H1 (cell line): Measurements from ENCODE around the gene IL2. TPM values are rescaled to one million over a fixed set of nuclear protein-coding genes. Genes with fewer than 3 reads are reported as not detected.

Source experiments
- CTCF ChIA-PET: fragments of 300-600 bp; sonication (Branson Sonifier 250); formaldehyde crosslinking; loops from one replicate; lab custom pipeline; 2021; ENCODE audit not compliant: partially characterized antibody; lab: Charles Lee
- POLR2A ChIA-PET: fragments of 300-600 bp; sonication (Branson Sonifier 250); formaldehyde crosslinking; loops from one replicate; lab custom pipeline; 2021; ENCODE audit warnings: inconsistent platforms; ENCODE audit not compliant: partially characterized antibody; lab: Charles Lee
- DNase-seq, 2 experiments: peaks; one replicate each; pipeline versions ENCODE4 v3.0.0 to v3.0.0-alpha.2; 2010 to 2022; ENCODE audit warnings: low spot score in 2 of 2, low read depth in 1 of 2, mixed read lengths in 1 of 2
- FAIRE-seq: peaks from 2 replicates; lab custom pipeline; 2011; peaks lifted over from hg19 to GRCh38; lab: Jason Lieb, UNC
- H2AFZ ChIP-seq: 2 replicates; pipeline ENCODE4 v1.8.1; 2012; ENCODE audit warnings: low read length, inconsistent platforms
- H2AK5ac ChIP-seq: 2 replicates; pipeline ENCODE4 v1.6.1; 2013; ENCODE audit warnings: low read depth, low read length
- H2BK120ac ChIP-seq: replicated peaks from 2 replicates; pipeline ENCODE3; 2013; ENCODE audit warnings: low read depth, low read length, inconsistent platforms
- H2BK12ac ChIP-seq: 2 replicates; pipeline ENCODE4 v1.6.1; 2013; ENCODE audit warnings: low read depth, low read length
- H2BK15ac ChIP-seq: 2 replicates; pipeline ENCODE4 v1.6.1; 2013; ENCODE audit warnings: low read length
- H2BK20ac ChIP-seq: 2 replicates; pipeline ENCODE4 v1.6.1; 2013; ENCODE audit warnings: low read length
- H2BK5ac ChIP-seq: 2 replicates; pipeline ENCODE4 v1.6.1; 2013; ENCODE audit warnings: low read depth, low read length
- H3K14ac ChIP-seq: 2 replicates; pipeline ENCODE4 v1.6.1; 2013; ENCODE audit warnings: inconsistent platforms; ENCODE audit not compliant: insufficient read length
- H3K18ac ChIP-seq: 2 replicates; pipeline ENCODE4 v1.6.1; 2013; ENCODE audit warnings: low read length; ENCODE audit errors: extremely low read depth
- H3K23ac ChIP-seq: 2 replicates; pipeline ENCODE4 v1.6.1; 2013; ENCODE audit warnings: inconsistent platforms; ENCODE audit not compliant: insufficient read length
- H3K23me2 ChIP-seq: 2 replicates; pipeline ENCODE4 v1.6.1; 2013; ENCODE audit warnings: low read depth, low read length
- H3K27ac ChIP-seq: 2 replicates; pipeline ENCODE4 v1.6.1; 2011; ENCODE audit warnings: low read depth, low read length, inconsistent platforms
- H3K27me3 ChIP-seq, 4 experiments: replicated peaks in 1 of 4; 1 replicate in 1 of 4; 2 replicates in 3 of 4; pipeline versions ENCODE4 v1.6.1 to v1.8.1; 2011 to 2013; ENCODE audit warnings: low read length in 3 of 4, mild to moderate bottlenecking in 3 of 4, inconsistent platforms in 2 of 4, mixed read lengths in 2 of 4, moderate library complexity in 1 of 4; ENCODE audit not compliant: control insufficient read depth in 3 of 4, insufficient read depth in 3 of 4; ENCODE audit errors: extremely low read depth in 1 of 4
- H3K36me3 ChIP-seq, 4 experiments: 2 replicates each; pipeline versions ENCODE4 v1.6.1 to v1.8.1; 2011 to 2013; ENCODE audit warnings: mild to moderate bottlenecking in 4 of 4, low read length in 3 of 4, moderate library complexity in 2 of 4, control low read depth in 1 of 4, inconsistent platforms in 1 of 4; ENCODE audit not compliant: insufficient read depth in 4 of 4, control insufficient read depth in 2 of 4
- H3K4ac ChIP-seq: replicated peaks from 2 replicates; pipeline ENCODE3; 2013; ENCODE audit warnings: low read length, low read depth, mixed read lengths, inconsistent platforms; ENCODE audit not compliant: insufficient read length
- H3K4me1 ChIP-seq, 4 experiments: replicated peaks in 1 of 4; 1 replicate in 1 of 4; 2 replicates in 3 of 4; pipeline versions ENCODE4 v1.6.1 to v1.8.1; 2011 to 2013; ENCODE audit warnings: low read length in 3 of 4, inconsistent platforms in 2 of 4, mixed read lengths in 1 of 4; ENCODE audit not compliant: insufficient read depth in 4 of 4, control insufficient read depth in 3 of 4
- H3K4me2 ChIP-seq, 2 experiments: 2 replicates each; pipeline versions ENCODE4 v1.6.1 to v1.8.1; 2011 to 2013; ENCODE audit warnings: low read depth in 2 of 2, low read length in 2 of 2, control low read depth in 1 of 2, inconsistent platforms in 1 of 2, mild to moderate bottlenecking in 1 of 2; ENCODE audit not compliant: insufficient read depth in 1 of 2
- H3K4me3 ChIP-seq, 4 experiments: fragments of 200-600, 300-600 bp in 1 of 4; sonication (generic), shearing (Covaris generic), sonication (Bioruptor Twin) in 1 of 4; 2 replicates each; pipeline versions ENCODE4 v1.5.1 to v1.8.1; 2011 to 2016; ENCODE audit warnings: low read length in 4 of 4, low read depth in 3 of 4, control low read depth in 2 of 4, inconsistent platforms in 2 of 4, mild to moderate bottlenecking in 2 of 4, mixed read lengths in 1 of 4, moderate library complexity in 1 of 4; ENCODE audit not compliant: insufficient read depth in 2 of 4; ENCODE audit errors: extremely low read depth in 1 of 4
- H3K56ac ChIP-seq: replicated peaks from 2 replicates; pipeline ENCODE3; 2013; ENCODE audit warnings: low read depth, mild to moderate bottlenecking, mixed read lengths, low read length, inconsistent platforms; ENCODE audit not compliant: insufficient read length
- H3K79me1 ChIP-seq: 2 replicates; pipeline ENCODE4 v1.6.1; 2013; ENCODE audit warnings: low read depth, low read length, control low read depth
- H3K79me2 ChIP-seq, 2 experiments: 2 replicates each; pipeline versions ENCODE4 v1.6.1 to v1.8.1; 2012 to 2013; ENCODE audit warnings: low read length in 2 of 2, mild to moderate bottlenecking in 2 of 2, inconsistent platforms in 1 of 2; ENCODE audit not compliant: insufficient read depth in 2 of 2, control insufficient read depth in 1 of 2
- H3K9ac ChIP-seq, 4 experiments: replicated peaks in 1 of 4; 1 replicate in 1 of 4; 2 replicates in 3 of 4; pipeline versions ENCODE4 v1.6.1 to v1.8.1; 2011 to 2013; ENCODE audit warnings: low read depth in 3 of 4, low read length in 3 of 4, control low read depth in 2 of 4, mild to moderate bottlenecking in 2 of 4, moderate library complexity in 2 of 4, inconsistent platforms in 1 of 4; ENCODE audit errors: extremely low read depth in 1 of 4
- H3K9me3 ChIP-seq, 2 experiments: 2 replicates each; pipeline versions ENCODE4 v1.6.1 to v1.8.1; 2012 to 2013; ENCODE audit warnings: mild to moderate bottlenecking in 2 of 2, moderate library complexity in 2 of 2, control low read depth in 1 of 2, inconsistent platforms in 1 of 2, low read depth in 1 of 2, low read length in 1 of 2, mixed read lengths in 1 of 2; ENCODE audit not compliant: insufficient read depth in 2 of 2
- H4K20me1 ChIP-seq, 2 experiments: replicated peaks in 1 of 2; 2 replicates each; pipeline versions ENCODE3 to v1.8.1; 2011 to 2013; ENCODE audit warnings: inconsistent platforms in 2 of 2, low read length in 2 of 2, mild to moderate bottlenecking in 1 of 2; ENCODE audit not compliant: insufficient read depth in 2 of 2, control insufficient read depth in 1 of 2
- H4K5ac ChIP-seq: 2 replicates; pipeline ENCODE4 v1.6.1; 2013; ENCODE audit warnings: low read length, low read depth, mixed read lengths, inconsistent platforms; ENCODE audit not compliant: insufficient read length
- H4K8ac ChIP-seq: 2 replicates; pipeline ENCODE4 v1.8.0; 2013; ENCODE audit warnings: mild to moderate bottlenecking, moderate library complexity, low read length, inconsistent platforms; ENCODE audit not compliant: insufficient read depth; ENCODE audit errors: extremely low read depth
- H4K91ac ChIP-seq: replicated peaks from 2 replicates; pipeline ENCODE3; 2013; ENCODE audit warnings: low read length, mixed read lengths, inconsistent platforms; ENCODE audit not compliant: insufficient read length
- EGR1 ChIP-seq: IDR thresholded peaks from 2 replicates; pipeline ENCODE4 v1.6.1; 2011; ENCODE audit warnings: low read depth, low read length, borderline replicate concordance
- FOSL1 ChIP-seq: IDR thresholded peaks from 2 replicates; pipeline ENCODE4 v1.6.1; 2011; ENCODE audit warnings: mild to moderate bottlenecking, low read depth, low read length, moderate library complexity; ENCODE audit not compliant: insufficient read depth
- HDAC2 ChIP-seq, 2 experiments: fragments of 300-600 bp in 1 of 2; sonication (generic) in 1 of 2; IDR thresholded peaks; 2 replicates each; pipeline ENCODE4 v1.6.1; 2011 to 2012; ENCODE audit warnings: low read depth in 2 of 2, low read length in 2 of 2, mild to moderate bottlenecking in 2 of 2, moderate library complexity in 2 of 2, borderline replicate concordance in 1 of 2, inconsistent platforms in 1 of 2
- JUND ChIP-seq: IDR thresholded peaks from 2 replicates; pipeline ENCODE4 v1.6.1; 2011; ENCODE audit warnings: mild to moderate bottlenecking, improper control_type of control experiment, low read length
- KDM1A ChIP-seq: fragments of 200-600, 300-600 bp; sonication (generic); IDR thresholded peaks from 2 replicates; pipeline ENCODE4 v1.7.1; 2016; ENCODE audit warnings: mild to moderate bottlenecking, low read length, borderline replicate concordance
- RAD21 ChIP-seq, 2 experiments: IDR thresholded peaks in 1 of 2; conservative IDR thresholded peaks in 1 of 2; 2 replicates each; pipeline ENCODE4 v1.6.1; 2011; ENCODE audit warnings: low read depth in 2 of 2, low read length in 2 of 2, improper control_type of control experiment in 1 of 2, inconsistent platforms in 1 of 2, mild to moderate bottlenecking in 1 of 2, moderate library complexity in 1 of 2
- TAF1 ChIP-seq: IDR thresholded peaks from 2 replicates; pipeline ENCODE4 v1.6.1; 2011; ENCODE audit warnings: mild to moderate bottlenecking, low read depth, low read length
- WGBS, 2 experiments: shearing (Covaris generic) in 1 of 2; methylation state at CpG; one replicate each; pipeline versions ENCODE4 v1.1.6 to v1.1.7; 2013 to 2015; ENCODE audit warnings: low lambda C conversion rate in 2 of 2, mixed read lengths in 2 of 2, inconsistent platforms in 1 of 2, low coverage in 1 of 2, missing lambda C conversion rate in 1 of 2; ENCODE audit not compliant: insufficient replicate concordance in 2 of 2, insufficient coverage in 1 of 2, insufficient read length in 1 of 2; ENCODE audit errors: extremely low coverage in 1 of 2, missing lambda C conversion rate in 1 of 2; 5-methylcytosine and 5-hydroxymethylcytosine counted together
- polyA plus RNA-seq, 7 experiments: library from polyadenylated mRNA; depleted of rRNA in 3 of 7; stranded (reverse) in 5 of 7; unstranded in 2 of 7; fragments of >200 nt in 5 of 7; fragments of 200-250 nt in 2 of 7; gene quantifications; 1 replicate in 5 of 7; 2 replicates in 1 of 7; 4 replicates in 1 of 7; pipeline versions ENCODE4 v1.2.1 to v1.2.3, GENCODE V29; 2011 to 2013; ENCODE audit warnings: missing spikeins in 2 of 7, mixed read lengths in 2 of 7
- total RNA-seq: library from RNA; stranded (reverse); fragmentation: NEBNext Ultra II Directional; extraction: Animal tissue kit (Norgen Biotek cat#: 25700); gene quantifications from 2 replicates; pipeline ENCODE4 v1.2.1, GENCODE V29; 2021

Gene IL2
- total and polyA plus RNA-seq, 2 of the 8 experiments (the other 6 are each of a cell fraction or from before 2014, with no cell fraction given), result not detected

GRCh38 chr4:122458625-122459024 lies 2.1 kb upstream of the IL2 start:
- no peaks in the 10 kb centered on the region for H3K4me1 ChIP-seq
- H3K14ac ChIP-seq, result no peak overlapping the region
- no peak overlapping the region for H4K5ac ChIP-seq
- ChIA-PET CTCF (interaction anchor here (0.6 to 1.5 kb wide), 2 partner anchors 10 to 117 kb away, joined by 4 to 5 read pairs; no protein-coding TSS in a partner anchor), POLR2A (no interaction called here)
- H4K8ac ChIP-seq, result no peak overlapping the region
- H2BK15ac ChIP-seq, result no peak overlapping the region
- no peak for DNase-seq
- H3K27me3 ChIP-seq, result no peaks in the 10 kb centered on the region
- H2AFZ ChIP-seq, result peak overlapping the region; percentile 74
- no peak overlapping the region for H3K4ac ChIP-seq
- H3K36me3 ChIP-seq, result no peaks in the 10 kb centered on the region
- TF ChIP-seq FOSL1 (no peak), JUND (no peak), EGR1 (no peak), RAD21 (IDR thresholded peaks at IDR 0.05 in 1 of 2, conservative IDR thresholded peaks at IDR 0.05 in 1 of 2; ENCODE audit: low read depth in 2 of 2, low read length in 2 of 2) (no peak), TAF1 (no peak), KDM1A (no peak), HDAC2 (IDR thresholded peaks at IDR 0.05; ENCODE audit: borderline replicate concordance in 1 of 2, low read depth in 2 of 2, low read length in 2 of 2) (no peak)
- H3K23ac ChIP-seq, result no peak overlapping the region
- WGBS, 2 experiments, result 69% methylated on average over 5 of the region's 5 CpGs; no CpG with 5 or more reads in 1 of the 2 experiments
- no peak overlapping the region for H3K9ac ChIP-seq
- no peak overlapping the region for H3K18ac ChIP-seq
- no peak overlapping the region for H2BK5ac ChIP-seq
- H3K4me2 ChIP-seq, result peak overlapping the region; percentile 6 to 17; a peak in 1 of 4 replicates
- no peak overlapping the region for H3K56ac ChIP-seq
- H3K4me3 ChIP-seq, result no peak overlapping the region
- no peaks in the 10 kb centered on the region for H3K9me3 ChIP-seq
- no peak overlapping the region for H2BK12ac ChIP-seq
- H4K91ac ChIP-seq, result no peak overlapping the region
- no peaks in the 10 kb centered on the region for H4K20me1 ChIP-seq
- H2BK120ac ChIP-seq, result no peak overlapping the region
- no peak for FAIRE-seq
- no peaks in the 10 kb centered on the region for H3K23me2 ChIP-seq
- no peak overlapping the region for H3K27ac ChIP-seq
- H2BK20ac ChIP-seq, result no peak overlapping the region
- no peaks in the 10 kb centered on the region for H3K79me2 ChIP-seq
- no peaks in the 10 kb centered on the region for H3K79me1 ChIP-seq
- no peak overlapping the region for H2AK5ac ChIP-seq
